HL-60 (cell line): Measurements from ENCODE around the gene MARVELD3.
"Not testable (repeated sequence)": the region's sequence is repeated elsewhere in the genome, so short reads cannot be mapped to it uniquely, and the experiment has no call there.

Experiments
- DNase-seq, 2 experiments: peaks; one replicate each; pipeline ENCODE4 v3.0.0-alpha.2; 2010 to 2020; ENCODE audit warnings: low read depth in 1 of 2, low spot score in 1 of 2
- H3K27ac ChIP-seq: fragments of 250-450 bp; sonication (Bioruptor Pico); replicated peaks from 2 replicates; pipeline ENCODE4 v1.5.1; 2020; ENCODE audit warnings: mild to moderate bottlenecking, moderate library complexity
- H3K27me3 ChIP-seq: fragments of 250-450 bp; sonication (Bioruptor Pico); 2 replicates; pipeline ENCODE4 v1.5.1; 2021; ENCODE audit warnings: mild to moderate bottlenecking, moderate library complexity; ENCODE audit not compliant: insufficient read depth, poor library complexity, severe bottlenecking
- H3K4me3 ChIP-seq: replicated peaks from 2 replicates; pipeline ENCODE4 v1.5.1; 2011; ENCODE audit warnings: mild to moderate bottlenecking, control low read depth, low read length; ENCODE audit not compliant: insufficient read depth
- CTCF ChIP-seq: IDR thresholded peaks from one replicate; pipeline ENCODE4 v1.5.1; 2011; ENCODE audit warnings: low read length, control low read depth, inconsistent platforms; ENCODE audit not compliant: insufficient read depth
- GABPA ChIP-seq: IDR thresholded peaks from 2 replicates; pipeline ENCODE4 v1.6.1; 2012; ENCODE audit warnings: low read depth
- POLR2AphosphoS5 ChIP-seq: IDR thresholded peaks from 2 replicates; pipeline ENCODE4 v1.6.1; 2012; ENCODE audit warnings: low read depth
- REST ChIP-seq: IDR thresholded peaks from 2 replicates; pipeline ENCODE4 v1.6.1; 2012; ENCODE audit warnings: low read depth; ENCODE audit not compliant: insufficient replicate concordance
- SPI1 ChIP-seq: IDR thresholded peaks from 2 replicates; pipeline ENCODE4 v1.6.1; 2012; ENCODE audit warnings: low read depth, mild to moderate bottlenecking, borderline replicate concordance
- long read RNA-seq: library from polyadenylated mRNA; unstranded; transcript quantifications from one replicate; pipeline ENCODE4 v2.0.0, GENCODE V29; 2020

The MARVELD3 gene
- long read RNA-seq = 0 reads

GRCh38 chr16:71626018-71626857 is at the start of gene MARVELD3:
MARVELD3 (plus strand) TSS chr16:71626184; CDS start chr16:71626230, 46 bp downstream.
- H3K4me3 ChIP-seq = no peak within 1 kb of the TSS
- no peak within 1 kb of the TSS for H3K27ac ChIP-seq
- DNase-seq = no peak

GRCh38 chr16:71576971-71577370 is 49.0 kb upstream of the MARVELD3 start, which contains the start of gene TAT:
TAT (minus strand) TSS chr16:71577092; CDS start chr16:71576415, 677 bp downstream.
- Histone ChIP-seq H3K27me3 (peaks cover 6% of the 10 kb centered on the region), H3K4me3 (no peak within 1 kb of the TSS), H3K27ac (no peak within 1 kb of the TSS)
- TF ChIP-seq REST (no peak), POLR2AphosphoS5 (no peak), SPI1 (no peak), CTCF (no peak), GABPA (no peak)
- no peak for DNase-seq

More at GRCh38 chr16:71626018-71626857, at the start of gene MARVELD3:
- TF ChIP-seq SPI1 (no peak), GABPA (no peak), CTCF (no peak), POLR2AphosphoS5 (no peak), REST (no peak)
- H3K27me3 ChIP-seq = peaks cover 31% of the 10 kb centered on the region

GRCh38 chr16:71582553-71582848 is 43.5 kb upstream of the MARVELD3 start:
- H3K27ac ChIP-seq, DNase-seq, H3K4me3 ChIP-seq: not testable (repeated sequence)
- peaks cover 14% of the 10 kb centered on the region for H3K27me3 ChIP-seq

GRCh38 chr16:71584543-71585317 is 41.3 kb upstream of the MARVELD3 start:
- TF ChIP-seq REST (no peak), POLR2AphosphoS5 (no peak), GABPA (no peak), CTCF (no peak), SPI1 (no peak)

More at GRCh38 chr16:71584543-71585317, 41.3 kb upstream of the MARVELD3 start:
- Histone ChIP-seq H3K27me3 (peaks cover 12% of the 10 kb centered on the region), H3K27ac (no peak overlapping the region), H3K4me3 (no peak overlapping the region)
- no peak for DNase-seq
